Inferior parietal cortex (tissue), 1 donor: ENCODE measurements around the gene DLL3.

Experiments used
- DNase-seq: peaks from one replicate; pipeline ENCODE4 v3.0.0-alpha.2; 2016; ENCODE audit errors: extremely low spot score

Gene DLL3

GRCh38 chr19:39554701-39555311 is 56.1 kb downstream of the DLL3 start:
- DNase-seq: no peak

- DNase-seq: no peak
These were observed 57.1 kb downstream of the DLL3 start for GRCh38 chr19:39555883-39556282.
